ENCODE data around the gene ARSB. TPM values are rescaled to one million over a fixed set of nuclear protein-coding genes. Genes with fewer than 3 reads are reported as not detected.

The ARSB gene
- polyA plus RNA-seq, 1 of the 3 experiments (the other 2 are of a cell fraction): 12.5 TPM

GRCh38 chr5:78738104-78738503 is 247.0 kb downstream of the ARSB start:
- no peak for DNase-seq
- Histone ChIP-seq H3F3A (replicated peaks; ENCODE audit: insufficient read depth) (no peaks in the 10 kb centered on the region), H3K27ac (ENCODE audit: low read depth in 2 of 2, low read length in 1 of 2) (no peak overlapping the region), H3K4me1 (ENCODE audit: control insufficient read depth in 1 of 2, insufficient read depth in 2 of 2, low read depth in 1 of 2, low read length in 1 of 2) (no peaks in the 10 kb centered on the region), H3K79me2 (ENCODE audit: insufficient read depth) (no peaks in the 10 kb centered on the region), H3K4me2 (no peak overlapping the region), H3K4me3 (ENCODE audit: low read depth in 2 of 2, low read length in 1 of 2) (no peak overlapping the region), H3K9ac (no peak overlapping the region), H3K9me3 (no peaks in the 10 kb centered on the region), H2AFZ (ENCODE audit: low read depth) (no peak overlapping the region), H3K27me3 (ENCODE audit: insufficient read depth) (no peaks in the 10 kb centered on the region), H3K36me3 (replicated peaks in 1 of 2; ENCODE audit: control insufficient read depth in 1 of 2, insufficient read depth in 2 of 2, low read length in 1 of 2) (no peaks in the 10 kb centered on the region), H4K20me1 (ENCODE audit: insufficient read depth) (no peaks in the 10 kb centered on the region), H3K9me2 (no peaks in the 10 kb centered on the region)
- ChIA-PET CTCF (no interaction called here), POLR2A (no interaction called here)
- TF ChIP-seq RXRA (IDR thresholded peaks at IDR 0.05; ENCODE audit: borderline replicate concordance, low read depth) (no peak), USF2 (IDR thresholded peaks at IDR 0.05; ENCODE audit: borderline replicate concordance, low read depth, low read length) (no peak), FOSL2 (IDR thresholded peaks at IDR 0.05; ENCODE audit: borderline replicate concordance, low read depth) (no peak), TAF1 (IDR thresholded peaks at IDR 0.05; ENCODE audit: borderline replicate concordance, low read depth, low read length) (no peak), IRF3 (IDR thresholded peaks at IDR 0.05; ENCODE audit: low read depth, low read length) (no peak), NFIC (IDR thresholded peaks at IDR 0.05; ENCODE audit: borderline replicate concordance) (no peak), EZH2phosphoT487 (IDR thresholded peaks at IDR 0.05; ENCODE audit: borderline replicate concordance, low read depth) (no peak), YY1 (IDR thresholded peaks at IDR 0.05; ENCODE audit: low read depth) (no peak)
- 99% methylated on average over 3 of the region's 3 CpGs for WGBS (ENCODE audit: low lambda C conversion rate)

GRCh38 chr5:78735834-78736463 is 249.2 kb downstream of the ARSB start:
- no peak overlapping the region for H3K9ac ChIP-seq
- WGBS (ENCODE audit: low lambda C conversion rate): 95% methylated on average over 4 of the region's 4 CpGs
- H3K9me2 ChIP-seq: no peaks in the 10 kb centered on the region
- TF ChIP-seq GATA2 (CRISPR knock-in tag; IDR thresholded peaks at IDR 0.05): no peak
- TF ChIP-seq FOSL2 (IDR thresholded peaks at IDR 0.05; ENCODE audit: borderline replicate concordance, low read depth): no peak
- no peak for TF ChIP-seq GABPA (IDR thresholded peaks at IDR 0.05; ENCODE audit: low read depth)
- no peak for TF ChIP-seq POLR2AphosphoS5 (IDR thresholded peaks at IDR 0.05; ENCODE audit: low read depth, low read length)
- TF ChIP-seq REST (IDR thresholded peaks at IDR 0.05; ENCODE audit: low read depth, low read length): no peak
- TF ChIP-seq USF2 (IDR thresholded peaks at IDR 0.05; ENCODE audit: borderline replicate concordance, low read depth, low read length): no peak
- TF ChIP-seq FOXJ3 (CRISPR knock-in tag; IDR thresholded peaks at IDR 0.05): no peak
- TF ChIP-seq EP300 (IDR thresholded peaks at IDR 0.05; ENCODE audit: borderline replicate concordance in 1 of 2, low read depth in 1 of 2, low read length in 1 of 2): no peak
- TF ChIP-seq RXRA (IDR thresholded peaks at IDR 0.05; ENCODE audit: borderline replicate concordance, low read depth): no peak
- no peak overlapping the region for H3K4me3 ChIP-seq (ENCODE audit: low read depth in 2 of 2, low read length in 1 of 2)
- H2AFZ ChIP-seq (ENCODE audit: low read depth): no peak overlapping the region
- no peaks in the 10 kb centered on the region for H4K20me1 ChIP-seq (ENCODE audit: insufficient read depth)
- H3K36me3 ChIP-seq (replicated peaks in 1 of 2; ENCODE audit: control insufficient read depth in 1 of 2, insufficient read depth in 2 of 2, low read length in 1 of 2): no peaks in the 10 kb centered on the region
- no peak for DNase-seq
- H3K4me1 ChIP-seq (ENCODE audit: control insufficient read depth in 1 of 2, insufficient read depth in 2 of 2, low read depth in 1 of 2, low read length in 1 of 2): no peaks in the 10 kb centered on the region
- no peak overlapping the region for H3K4me2 ChIP-seq
- ChIA-PET POLR2A (no interaction called here), CTCF (no interaction called here)
- H3K27me3 ChIP-seq (ENCODE audit: insufficient read depth): no peaks in the 10 kb centered on the region
- peaks cover 3% of the 10 kb centered on the region for H3F3A ChIP-seq (replicated peaks; ENCODE audit: insufficient read depth)
- H3K9me3 ChIP-seq: no peaks in the 10 kb centered on the region
- no peak overlapping the region for H3K27ac ChIP-seq (ENCODE audit: low read depth in 2 of 2, low read length in 1 of 2)
- H3K79me2 ChIP-seq (ENCODE audit: insufficient read depth): no peaks in the 10 kb centered on the region

Data from SK-N-SH (cell line).